Measurements from ENCODE around the gene CAP2.

Gene CAP2

GRCh38 chr6:17562636-17563035 is 169.2 kb downstream of the CAP2 start:
- Histone ChIP-seq H3K4me1 (ENCODE audit: control insufficient read depth in 2 of 2, insufficient read depth in 1 of 2, low read depth in 1 of 2, low read length in 2 of 2) (no peaks in the 10 kb centered on the region), H4K8ac (ENCODE audit: low read depth, low read length) (no peak overlapping the region), H3K36me3 (replicated peaks in 1 of 2; ENCODE audit: control insufficient read depth in 2 of 2, insufficient read depth in 2 of 2, low read length in 2 of 2) (no peaks in the 10 kb centered on the region), H2BK5ac (ENCODE audit: low read length) (no peak overlapping the region), H3K27me3 (ENCODE audit: control insufficient read depth in 3 of 3, insufficient read depth in 3 of 3, low read depth in 1 of 3, low read length in 3 of 3) (no peaks in the 10 kb centered on the region), H3K14ac (ENCODE audit: low read length) (no peak overlapping the region), H3K79me1 (ENCODE audit: low read depth, low read length) (no peaks in the 10 kb centered on the region), H2BK15ac (ENCODE audit: low read length) (no peak overlapping the region), H3K9me3 (replicated peaks in 1 of 2; ENCODE audit: control insufficient read depth in 2 of 2, insufficient read depth in 1 of 2, low read depth in 1 of 2, low read length in 2 of 2) (peaks cover 3 to 4% of the 10 kb centered on the region in 2 donors), H3K4me2 (ENCODE audit: insufficient read depth, low read length, poor library complexity, severe bottlenecking) (no peak overlapping the region), H3K9ac (ENCODE audit: low read depth, low read length, poor library complexity) (no peak overlapping the region), H3K4ac (ENCODE audit: low read length) (no peak overlapping the region), H3K18ac (ENCODE audit: low read length) (no peak overlapping the region), H2BK120ac (ENCODE audit: low read depth, low read length) (no peak overlapping the region), H4K91ac (ENCODE audit: low read depth, low read length, poor library complexity) (no peak overlapping the region), H3K23ac (ENCODE audit: low read depth, low read length, poor library complexity) (no peak overlapping the region), H2BK12ac (ENCODE audit: low read length) (no peak overlapping the region), H3K4me3 (ENCODE audit: low read length in 2 of 2) (no peak overlapping the region), H3K27ac (replicated peaks; ENCODE audit: low read length) (no peak overlapping the region), H2AFZ (ENCODE audit: low read length) (no peak overlapping the region), H2AK5ac (ENCODE audit: low read depth, low read length) (no peak overlapping the region)
- DNase-seq (ENCODE audit: low spot score), result no peak
- no CpG with 5 or more reads among the region's 3 CpGs for WGBS, 2 donors (ENCODE audit: extremely low coverage in 2 of 2, insufficient read length in 2 of 2, insufficient replicate concordance in 1 of 2)

- Histone ChIP-seq H3K4me1 (ENCODE audit: control insufficient read depth in 2 of 2, insufficient read depth in 1 of 2, low read depth in 1 of 2, low read length in 2 of 2) (no peaks in the 10 kb centered on the region), H3K18ac (ENCODE audit: low read length) (no peak overlapping the region), H3K27me3 (ENCODE audit: control insufficient read depth in 3 of 3, insufficient read depth in 3 of 3, low read depth in 1 of 3, low read length in 3 of 3) (no peaks in the 10 kb centered on the region), H4K8ac (ENCODE audit: low read depth, low read length) (no peak overlapping the region), H3K36me3 (replicated peaks in 1 of 2; ENCODE audit: control insufficient read depth in 2 of 2, insufficient read depth in 2 of 2, low read length in 2 of 2) (no peaks in the 10 kb centered on the region), H2BK120ac (ENCODE audit: low read depth, low read length) (no peak overlapping the region), H4K91ac (ENCODE audit: low read depth, low read length, poor library complexity) (no peak overlapping the region), H3K23ac (ENCODE audit: low read depth, low read length, poor library complexity) (no peak overlapping the region), H3K9me3 (replicated peaks in 1 of 2; ENCODE audit: control insufficient read depth in 2 of 2, insufficient read depth in 1 of 2, low read depth in 1 of 2, low read length in 2 of 2) (peaks cover 3 to 4% of the 10 kb centered on the region in 2 donors), H3K4me3 (ENCODE audit: low read length in 2 of 2) (no peak overlapping the region), H3K4me2 (ENCODE audit: insufficient read depth, low read length, poor library complexity, severe bottlenecking) (no peak overlapping the region), H3K14ac (ENCODE audit: low read length) (no peak overlapping the region), H3K79me1 (ENCODE audit: low read depth, low read length) (no peaks in the 10 kb centered on the region), H2BK15ac (ENCODE audit: low read length) (no peak overlapping the region), H2AK5ac (ENCODE audit: low read depth, low read length) (no peak overlapping the region), H2AFZ (ENCODE audit: low read length) (no peak overlapping the region), H3K4ac (ENCODE audit: low read length) (no peak overlapping the region), H2BK5ac (ENCODE audit: low read length) (no peak overlapping the region), H2BK12ac (ENCODE audit: low read length) (no peak overlapping the region), H3K27ac (replicated peaks; ENCODE audit: low read length) (no peak overlapping the region), H3K9ac (ENCODE audit: low read depth, low read length, poor library complexity) (no peak overlapping the region)
- no peak for DNase-seq (ENCODE audit: low spot score)
- no CpG with 5 or more reads among the region's 3 CpGs for WGBS, 2 donors (ENCODE audit: extremely low coverage in 2 of 2, insufficient read length in 2 of 2, insufficient replicate concordance in 1 of 2)
Observed at GRCh38 chr6:17565399-17565798, 172.0 kb downstream of the CAP2 start.

- no peaks in the 10 kb centered on the region for H3K4me1 ChIP-seq (ENCODE audit: control insufficient read depth in 2 of 2, insufficient read depth in 1 of 2, low read depth in 1 of 2, low read length in 2 of 2)
- H3K79me1 ChIP-seq (ENCODE audit: low read depth, low read length), result peaks cover 3% of the 10 kb centered on the region
- no peak overlapping the region for H2AFZ ChIP-seq (ENCODE audit: low read length)
- no peak overlapping the region for H3K23ac ChIP-seq (ENCODE audit: low read depth, low read length, poor library complexity)
- WGBS, 2 donors (ENCODE audit: extremely low coverage in 2 of 2, insufficient read length in 2 of 2, insufficient replicate concordance in 1 of 2), result no CpG with 5 or more reads among the region's 8 CpGs
- H3K36me3 ChIP-seq (replicated peaks in 1 of 2; ENCODE audit: control insufficient read depth in 2 of 2, insufficient read depth in 2 of 2, low read length in 2 of 2), result no peaks in the 10 kb centered on the region
- H2BK5ac ChIP-seq (ENCODE audit: low read length), result no peak overlapping the region
- no peak for DNase-seq (ENCODE audit: low spot score)
- H3K14ac ChIP-seq (ENCODE audit: low read length), result no peak overlapping the region
- no peak overlapping the region for H2AK5ac ChIP-seq (ENCODE audit: low read depth, low read length)
- H3K27me3 ChIP-seq (ENCODE audit: control insufficient read depth in 3 of 3, insufficient read depth in 3 of 3, low read depth in 1 of 3, low read length in 3 of 3), result no peaks in the 10 kb centered on the region
- peaks cover 4 to 7% of the 10 kb centered on the region in 2 donors for H3K9me3 ChIP-seq (replicated peaks in 1 of 2; ENCODE audit: control insufficient read depth in 2 of 2, insufficient read depth in 1 of 2, low read depth in 1 of 2, low read length in 2 of 2)
- no peak overlapping the region for H3K4me3 ChIP-seq (ENCODE audit: low read length in 2 of 2)
- H2BK120ac ChIP-seq (ENCODE audit: low read depth, low read length), result no peak overlapping the region
- no peak overlapping the region for H3K18ac ChIP-seq (ENCODE audit: low read length)
- no peak overlapping the region for H4K8ac ChIP-seq (ENCODE audit: low read depth, low read length)
- no peak overlapping the region for H4K91ac ChIP-seq (ENCODE audit: low read depth, low read length, poor library complexity)
- no peak overlapping the region for H3K27ac ChIP-seq (replicated peaks; ENCODE audit: low read length)
- no peak overlapping the region for H3K4ac ChIP-seq (ENCODE audit: low read length)
- H3K4me2 ChIP-seq (ENCODE audit: insufficient read depth, low read length, poor library complexity, severe bottlenecking), result no peak overlapping the region
- no peak overlapping the region for H3K9ac ChIP-seq (ENCODE audit: low read depth, low read length, poor library complexity)
- H2BK15ac ChIP-seq (ENCODE audit: low read length), result no peak overlapping the region
- H2BK12ac ChIP-seq (ENCODE audit: low read length), result no peak overlapping the region
Observed at GRCh38 chr6:17574866-17575560, 181.6 kb downstream of the CAP2 start.

GRCh38 chr6:17577059-17577458 is 183.7 kb downstream of the CAP2 start:
- no peak overlapping the region for H3K9ac ChIP-seq (ENCODE audit: low read depth, low read length, poor library complexity)
- no peak overlapping the region for H3K27ac ChIP-seq (replicated peaks; ENCODE audit: low read length)
- H3K4me3 ChIP-seq (ENCODE audit: low read length in 2 of 2), result no peak overlapping the region
- H3K18ac ChIP-seq (ENCODE audit: low read length), result no peak overlapping the region
- H3K4me1 ChIP-seq (ENCODE audit: control insufficient read depth in 2 of 2, insufficient read depth in 1 of 2, low read depth in 1 of 2, low read length in 2 of 2), result no peaks in the 10 kb centered on the region
- H3K27me3 ChIP-seq (ENCODE audit: control insufficient read depth in 3 of 3, insufficient read depth in 3 of 3, low read depth in 1 of 3, low read length in 3 of 3), result no peaks in the 10 kb centered on the region
- no peak overlapping the region for H3K4ac ChIP-seq (ENCODE audit: low read length)
- no peak overlapping the region for H2AK5ac ChIP-seq (ENCODE audit: low read depth, low read length)
- H4K91ac ChIP-seq (ENCODE audit: low read depth, low read length, poor library complexity), result no peak overlapping the region
- no peak overlapping the region for H2BK15ac ChIP-seq (ENCODE audit: low read length)
- no CpG with 5 or more reads among the region's 1 CpG for WGBS, 2 donors (ENCODE audit: extremely low coverage in 2 of 2, insufficient read length in 2 of 2, insufficient replicate concordance in 1 of 2)
- H3K79me1 ChIP-seq (ENCODE audit: low read depth, low read length), result peaks cover 3% of the 10 kb centered on the region
- no peak overlapping the region for H2BK12ac ChIP-seq (ENCODE audit: low read length)
- no peak overlapping the region for H4K8ac ChIP-seq (ENCODE audit: low read depth, low read length)
- no peak overlapping the region for H2BK5ac ChIP-seq (ENCODE audit: low read length)
- H2BK120ac ChIP-seq (ENCODE audit: low read depth, low read length), result no peak overlapping the region
- H3K4me2 ChIP-seq (ENCODE audit: insufficient read depth, low read length, poor library complexity, severe bottlenecking), result no peak overlapping the region
- no peaks in the 10 kb centered on the region for H3K36me3 ChIP-seq (replicated peaks in 1 of 2; ENCODE audit: control insufficient read depth in 2 of 2, insufficient read depth in 2 of 2, low read length in 2 of 2)
- DNase-seq (ENCODE audit: low spot score), result no peak
- H3K14ac ChIP-seq (ENCODE audit: low read length), result no peak overlapping the region
- no peak overlapping the region for H2AFZ ChIP-seq (ENCODE audit: low read length)
- H3K9me3 ChIP-seq (replicated peaks in 1 of 2; ENCODE audit: control insufficient read depth in 2 of 2, insufficient read depth in 1 of 2, low read depth in 1 of 2, low read length in 2 of 2), result peaks cover 4 to 7% of the 10 kb centered on the region in 2 donors
- H3K23ac ChIP-seq (ENCODE audit: low read depth, low read length, poor library complexity), result no peak overlapping the region
